GM19035 (cell line): ENCODE measurements around the gene RIMBP2.
"Not testable (repeated sequence)": the region's sequence is repeated elsewhere in the genome, so short reads cannot be mapped to it uniquely, and the experiment has no call there.

Experiments used
- ATAC-seq: cut with Tn5 transposase; IDR thresholded peaks from one replicate; pipeline ENCODE4 v1.9.1; 2021; ENCODE audit not compliant: unreplicated experiment

The RIMBP2 gene

DNA sequence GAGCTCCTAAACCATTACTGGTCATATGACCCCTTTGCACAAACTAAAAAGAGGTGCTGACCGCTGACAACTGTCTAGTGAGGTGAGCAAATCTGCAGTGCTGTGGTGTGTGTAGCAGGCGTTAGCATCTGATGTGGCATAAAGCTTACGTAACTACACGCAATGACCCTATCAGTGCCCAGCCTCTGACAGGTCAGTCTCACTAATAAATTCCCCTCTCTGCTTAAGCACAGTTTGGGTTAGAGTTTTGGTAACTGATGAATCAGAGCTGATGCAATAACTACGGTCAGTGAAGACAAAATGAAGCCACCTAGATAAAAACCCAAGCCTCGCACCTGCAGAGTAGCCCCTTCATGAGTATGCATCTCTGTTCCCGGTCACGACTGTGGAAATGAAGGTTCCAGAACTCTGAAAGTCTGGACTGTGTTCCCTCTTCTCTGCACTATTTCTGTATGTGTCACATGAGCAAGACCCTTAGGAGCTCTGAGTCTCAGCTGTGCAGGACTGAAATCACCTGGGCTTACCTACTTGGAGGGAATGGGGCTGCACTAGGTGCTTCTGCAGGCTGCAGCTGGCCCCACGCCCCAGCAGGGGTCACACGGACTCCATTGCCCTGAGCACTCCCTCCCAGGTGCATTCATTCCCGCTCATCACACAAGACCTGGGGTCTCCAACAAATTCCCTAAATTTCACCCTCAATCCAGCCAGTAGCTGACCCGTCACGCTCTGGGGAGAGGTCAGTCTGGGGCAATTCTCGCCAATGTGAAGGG, 54.4 kb downstream of the RIMBP2 start:
- ATAC-seq = no peak

DNA sequence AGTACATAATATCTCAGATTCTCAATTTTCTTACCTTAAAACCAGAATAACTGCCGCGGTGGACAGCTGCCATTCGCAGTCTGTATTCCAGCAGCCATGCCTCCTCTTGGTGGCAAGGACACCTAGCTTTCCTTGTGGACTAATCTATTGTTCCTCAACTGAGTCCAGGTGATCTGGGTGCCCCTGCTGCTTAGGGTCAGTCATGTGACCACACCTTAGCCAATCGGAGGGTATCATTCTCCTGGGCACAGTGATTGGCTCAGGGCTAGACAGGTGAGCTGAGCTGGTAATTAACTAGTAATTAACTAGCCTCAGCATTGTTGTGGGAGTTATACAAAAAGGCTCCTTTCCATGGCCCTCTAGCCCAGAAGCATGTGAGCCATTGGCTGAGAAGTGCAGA, 55.0 kb downstream of the RIMBP2 start:
- no peak for ATAC-seq

DNA sequence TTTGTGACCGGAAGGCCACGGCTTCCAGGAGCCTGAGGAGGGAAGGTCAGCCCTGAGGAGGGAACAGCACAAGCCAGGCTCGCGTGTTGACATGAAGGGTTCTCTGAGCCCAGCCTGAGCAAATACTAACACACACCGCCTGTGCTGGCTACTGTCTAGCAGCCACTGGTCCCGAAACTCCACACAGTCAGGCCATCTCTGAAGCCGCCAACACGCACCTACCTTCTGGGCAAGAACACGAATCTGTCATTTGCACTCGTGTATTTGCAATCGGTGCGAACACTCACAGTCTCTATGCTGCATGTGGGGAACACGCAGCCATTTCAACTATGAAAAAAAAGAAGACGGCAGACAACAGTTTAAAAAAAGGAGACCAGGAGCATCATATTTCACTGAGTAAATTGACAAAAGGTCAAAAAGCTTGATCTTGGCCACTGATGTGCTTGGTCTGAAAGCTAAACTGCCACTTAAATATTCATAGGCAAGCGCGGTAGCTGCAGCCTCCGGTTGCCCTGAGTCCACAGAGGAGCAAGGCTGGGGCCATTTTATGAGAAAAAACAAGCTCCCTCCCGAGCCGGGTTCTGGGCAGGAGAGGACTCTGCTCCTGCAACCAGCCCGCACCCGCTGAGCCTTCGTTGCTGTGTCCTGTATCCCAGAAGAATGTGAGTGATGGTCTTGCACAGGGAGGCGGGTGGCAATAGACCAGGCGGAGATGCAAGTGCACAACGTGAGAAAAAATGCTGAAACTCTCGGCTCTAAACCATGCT, 57.8 kb downstream of the RIMBP2 start:
- no peak for ATAC-seq

DNA sequence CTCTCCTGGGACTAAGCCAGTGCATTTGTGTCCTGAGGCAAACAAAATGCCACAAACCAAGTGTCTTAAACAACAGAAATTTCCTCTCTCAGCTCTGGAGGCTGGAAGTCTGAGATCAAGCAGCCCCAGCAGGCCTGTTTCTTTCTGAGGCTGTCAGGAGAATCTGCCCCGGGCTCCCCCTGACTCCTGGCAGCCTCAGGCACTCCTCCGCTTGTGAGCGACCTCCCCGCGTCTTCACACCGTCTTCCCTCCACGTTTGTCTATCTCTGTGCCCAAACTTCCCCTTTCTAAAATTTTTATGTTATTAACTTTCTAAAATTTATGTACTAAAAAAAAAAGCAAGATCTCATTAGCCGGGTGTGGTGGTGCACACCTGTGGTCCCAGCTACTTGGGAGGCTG, 59.7 kb downstream of the RIMBP2 start:
- no peak for ATAC-seq

DNA sequence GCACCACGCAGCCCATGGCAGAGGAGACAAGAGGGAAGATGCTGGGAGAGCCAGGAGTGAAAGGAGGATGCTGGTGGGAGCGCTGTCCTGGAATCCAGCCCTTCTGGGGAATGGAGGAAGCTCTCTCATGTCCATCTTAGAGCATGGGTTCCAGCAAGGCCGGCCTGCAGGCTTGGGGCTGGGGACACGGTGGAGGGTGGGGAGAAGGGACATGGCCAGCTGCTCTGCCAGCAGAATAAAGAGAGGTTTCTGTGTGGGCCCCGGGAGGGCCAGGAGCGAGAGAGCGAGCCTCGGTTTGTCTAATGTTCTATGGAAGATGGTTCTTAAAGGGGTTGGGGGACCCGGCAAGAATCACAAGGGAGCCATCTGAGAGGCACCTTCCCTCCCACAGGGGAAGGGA, 60.2 kb downstream of the RIMBP2 start:
- no peak for ATAC-seq

DNA sequence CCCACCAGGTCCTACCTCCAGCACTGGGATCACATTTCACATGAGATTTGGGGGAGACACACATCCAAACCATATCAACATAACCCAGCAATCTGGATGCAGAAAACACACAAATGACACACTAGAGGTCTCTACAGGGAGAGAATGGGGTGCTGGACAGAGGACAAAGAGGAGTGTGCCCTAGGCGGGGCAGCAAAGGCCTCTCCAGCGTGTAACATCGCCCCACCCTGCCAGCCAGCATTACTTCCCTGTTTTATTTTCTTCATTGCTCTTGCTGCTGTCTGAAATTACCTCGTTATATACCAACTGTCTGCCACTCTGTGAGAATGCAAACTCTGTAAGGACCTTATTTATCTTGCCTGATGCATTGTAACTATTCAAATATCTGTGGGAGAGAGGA, 61.1 kb downstream of the RIMBP2 start:
- ATAC-seq = no peak

DNA sequence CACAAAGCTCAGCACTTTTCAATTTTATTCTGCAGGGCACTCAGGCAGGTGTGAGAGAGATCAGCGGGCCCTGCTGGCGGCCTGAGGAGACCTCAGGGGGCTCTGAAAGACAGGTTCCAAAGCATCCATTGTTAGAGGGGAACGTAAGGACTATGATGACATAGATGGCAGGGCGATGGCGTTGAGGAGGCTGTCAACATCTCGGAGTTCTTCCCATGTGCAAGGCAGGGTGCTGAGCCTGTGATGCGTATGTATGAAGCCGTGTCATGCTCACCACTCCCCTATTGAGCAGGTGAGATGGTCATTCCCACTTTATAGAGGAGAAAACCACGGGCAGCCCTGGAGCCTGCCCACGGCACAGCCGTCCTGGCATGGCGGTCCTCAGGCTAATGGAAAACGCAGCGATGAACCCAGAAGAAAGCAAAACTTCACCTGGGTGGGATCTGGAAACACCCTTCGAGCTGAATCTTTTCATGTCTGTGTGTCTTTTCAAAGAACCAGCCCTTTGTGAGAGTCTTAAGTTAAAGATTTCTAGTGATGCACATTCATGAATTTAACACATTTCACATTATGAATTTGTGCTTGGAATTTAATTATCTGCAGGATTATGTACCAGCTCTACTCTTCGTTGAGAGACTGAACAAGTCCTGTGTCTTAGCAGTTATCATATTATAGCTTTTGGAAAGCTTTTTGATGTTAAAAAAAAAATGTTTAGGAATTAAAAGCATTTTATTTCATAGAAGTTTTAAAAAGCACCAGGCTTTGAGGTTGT, 64.7 kb downstream of the RIMBP2 start:
- no peak for ATAC-seq

DNA sequence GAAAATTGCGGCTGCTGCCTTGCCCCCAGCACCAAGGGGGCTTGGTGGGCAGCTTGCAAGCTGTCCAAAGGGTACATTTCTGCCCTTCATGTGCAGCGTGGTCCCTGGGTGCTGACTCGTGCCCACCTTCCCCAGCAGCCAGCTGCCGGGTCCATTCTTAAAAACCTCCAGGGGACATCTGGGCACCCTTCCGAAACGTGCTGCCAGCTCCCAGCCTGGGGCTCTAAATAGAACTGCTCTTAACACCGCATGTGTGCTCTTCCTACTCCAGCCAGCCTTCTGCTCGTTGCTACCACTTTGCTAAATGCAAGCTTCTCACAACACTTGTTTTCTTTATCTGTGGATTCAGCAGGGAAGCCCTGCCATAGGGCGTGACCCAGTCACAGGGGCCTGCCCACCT, 66.0 kb downstream of the RIMBP2 start:
- ATAC-seq = no peak

DNA sequence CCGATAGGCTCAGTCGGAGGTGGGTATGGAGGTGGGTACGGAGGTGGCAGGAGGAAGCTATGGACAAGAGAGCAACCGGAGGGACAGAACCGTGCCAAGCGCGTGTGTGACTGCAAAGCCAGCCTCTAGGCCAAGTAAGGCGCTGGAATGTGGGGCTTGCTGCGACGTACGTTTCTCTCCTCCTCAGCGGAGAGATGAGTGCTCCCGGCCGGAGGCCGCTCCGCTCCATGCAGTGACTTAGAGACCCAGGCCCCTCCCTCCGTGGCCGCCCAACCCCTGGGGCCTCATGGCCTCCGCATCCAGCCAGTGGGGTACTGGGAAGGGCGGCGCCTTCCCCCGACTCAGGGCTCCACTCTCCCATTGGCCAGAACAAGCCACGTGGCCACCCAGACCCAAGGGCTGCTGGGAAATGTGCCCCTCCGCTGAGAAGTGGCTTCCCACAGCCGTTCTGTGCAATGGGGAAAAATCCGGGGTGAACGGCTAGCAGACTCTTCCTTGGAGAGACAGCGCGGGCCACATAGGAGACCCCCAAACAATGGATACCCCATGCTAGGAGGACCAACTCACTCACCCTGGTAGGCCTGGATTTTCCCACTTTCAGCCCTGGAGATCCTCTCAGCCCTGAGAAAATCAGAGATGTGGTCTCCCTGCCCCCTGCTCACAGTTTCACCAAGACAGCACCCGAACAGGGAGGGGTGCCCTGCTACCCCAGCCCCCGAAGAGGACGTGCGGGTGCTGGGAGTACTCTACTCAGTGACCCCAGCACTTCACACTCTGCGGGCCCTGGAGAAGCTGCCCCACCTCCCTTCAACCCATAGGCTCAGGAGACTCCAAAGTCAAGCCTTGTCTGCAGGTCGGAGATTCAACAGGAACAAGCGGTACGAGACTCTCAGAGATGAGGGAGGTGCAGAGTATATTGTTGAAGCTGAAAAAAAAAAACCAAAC, 66.7 kb downstream of the RIMBP2 start:
- no peak for ATAC-seq

DNA sequence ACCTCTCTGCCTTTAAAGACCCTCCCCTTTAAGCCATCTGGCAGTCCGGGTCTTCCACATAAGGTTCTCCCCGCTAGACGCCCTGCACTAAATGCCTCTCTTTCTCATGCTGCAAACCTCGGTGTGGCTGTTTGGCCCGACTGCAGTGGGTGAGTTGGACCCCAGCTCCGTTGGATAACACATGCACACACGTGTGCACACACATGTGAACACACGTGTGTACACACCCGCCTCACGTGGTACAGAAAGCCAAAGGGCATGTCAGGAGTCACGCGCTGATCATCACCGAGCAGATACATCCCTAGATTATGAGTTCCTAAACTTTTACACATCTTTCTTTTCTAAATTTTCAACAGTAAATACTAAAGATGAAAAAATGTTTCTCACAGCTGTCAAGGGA, 68.3 kb downstream of the RIMBP2 start:
- no peak for ATAC-seq

DNA sequence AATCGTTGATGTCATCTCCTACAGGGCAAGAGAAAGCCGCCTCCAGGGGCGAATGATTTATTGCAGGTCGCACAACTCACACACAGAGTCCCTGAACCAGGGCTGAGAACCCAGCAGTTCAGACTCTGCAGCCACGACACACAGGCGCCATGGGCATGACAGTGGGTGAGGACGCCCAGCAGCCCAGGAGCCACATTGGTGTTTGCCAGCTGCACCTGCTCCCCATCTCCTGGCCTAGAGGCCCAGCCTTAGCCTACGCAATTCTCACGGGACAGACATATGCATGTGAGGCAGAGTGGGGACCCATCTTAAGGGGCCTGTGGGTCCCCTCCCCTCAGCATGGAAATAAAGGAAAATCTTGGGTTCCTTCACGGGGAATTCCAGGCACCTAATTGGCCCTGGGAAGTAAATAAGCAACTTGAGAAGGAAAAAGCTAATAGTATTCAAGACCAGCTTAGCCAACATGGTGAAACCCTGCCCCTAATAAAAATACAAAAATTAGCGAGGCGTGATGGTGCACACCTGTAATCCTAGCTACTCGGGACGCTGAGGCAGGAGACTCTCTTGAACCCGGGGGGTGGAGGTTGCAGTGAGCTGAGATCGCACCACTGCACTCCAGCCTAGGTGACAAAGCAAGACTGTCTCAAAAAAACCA, 69.3 kb downstream of the RIMBP2 start:
- ATAC-seq = no peak

DNA sequence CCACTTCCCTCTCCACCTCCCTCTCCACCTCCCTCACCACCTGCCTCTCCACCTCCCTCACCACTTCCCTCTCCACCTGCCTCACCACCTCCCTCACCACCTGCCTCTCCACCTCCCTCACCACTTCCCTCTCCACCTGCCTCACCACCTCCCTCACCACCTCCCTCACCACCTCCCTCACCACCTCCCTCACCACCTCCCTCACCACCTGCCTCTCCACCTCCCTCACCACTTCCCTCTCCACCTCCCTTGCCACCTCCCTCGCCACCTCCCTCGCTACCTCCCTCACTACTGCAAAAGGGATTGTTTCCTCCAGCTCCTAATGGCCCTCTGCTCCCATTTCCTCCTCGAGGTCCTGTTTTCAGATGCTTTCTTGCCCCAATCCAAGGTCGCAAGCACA, 69.9 kb downstream of the RIMBP2 start:
- not testable (repeated sequence) for ATAC-seq

DNA sequence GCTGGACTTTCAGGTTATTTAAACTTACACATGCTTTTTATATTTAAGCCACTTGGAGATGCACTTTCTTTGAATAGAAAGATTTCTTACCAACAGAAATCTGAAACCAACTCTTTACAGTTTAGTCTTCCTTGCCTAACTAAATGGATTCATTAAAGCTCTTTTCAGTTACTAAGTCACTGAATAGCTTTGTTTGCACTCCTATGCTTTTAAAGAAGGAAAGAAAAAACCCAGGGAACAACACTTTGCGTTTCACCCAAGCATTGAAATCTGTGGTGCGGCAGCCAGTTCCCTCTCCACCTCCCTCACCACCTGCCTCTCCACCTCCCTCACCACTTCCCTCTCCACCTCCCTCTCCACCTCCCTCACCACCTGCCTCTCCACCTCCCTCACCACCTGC, 70.3 kb downstream of the RIMBP2 start:
- ATAC-seq = no peak

DNA sequence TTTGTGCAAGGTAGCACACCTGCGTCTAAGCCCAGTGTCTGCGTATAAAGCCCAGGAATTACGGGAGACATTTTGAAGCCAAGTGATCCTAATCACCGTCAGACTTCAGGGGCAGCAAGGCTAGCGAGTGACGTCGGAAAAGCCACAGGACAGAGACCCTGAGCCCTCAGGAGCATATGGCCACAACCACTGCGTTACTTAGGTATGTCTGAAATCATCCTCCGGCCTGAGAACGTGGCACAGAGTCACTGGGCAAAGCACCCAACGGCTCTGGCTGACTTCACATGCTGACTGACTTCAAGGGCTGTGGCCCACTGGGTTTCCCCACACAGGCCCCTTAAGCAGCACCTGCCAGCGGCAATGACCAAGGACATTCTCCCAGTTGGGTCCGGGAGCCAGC, 71.5 kb downstream of the RIMBP2 start:
- ATAC-seq = no peak

DNA sequence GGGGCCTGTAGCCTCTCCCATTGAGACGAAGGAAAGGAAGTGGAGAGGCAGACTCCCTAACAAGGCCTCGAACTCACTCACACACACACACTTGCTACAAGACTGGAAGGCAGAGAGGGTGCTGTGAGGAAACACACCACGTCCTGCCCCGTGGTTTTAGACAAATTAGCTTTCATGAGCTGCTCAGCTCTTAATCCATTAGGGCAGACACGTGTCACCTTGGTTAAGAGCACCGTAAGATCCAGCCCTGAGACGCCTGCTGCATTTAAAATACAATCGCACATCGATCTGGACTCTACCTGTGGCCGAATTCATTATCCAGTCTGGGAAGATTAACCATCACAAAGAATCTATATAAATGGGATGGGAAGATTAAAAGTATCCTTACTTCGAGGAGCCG, 72.0 kb downstream of the RIMBP2 start:
- no peak for ATAC-seq

DNA sequence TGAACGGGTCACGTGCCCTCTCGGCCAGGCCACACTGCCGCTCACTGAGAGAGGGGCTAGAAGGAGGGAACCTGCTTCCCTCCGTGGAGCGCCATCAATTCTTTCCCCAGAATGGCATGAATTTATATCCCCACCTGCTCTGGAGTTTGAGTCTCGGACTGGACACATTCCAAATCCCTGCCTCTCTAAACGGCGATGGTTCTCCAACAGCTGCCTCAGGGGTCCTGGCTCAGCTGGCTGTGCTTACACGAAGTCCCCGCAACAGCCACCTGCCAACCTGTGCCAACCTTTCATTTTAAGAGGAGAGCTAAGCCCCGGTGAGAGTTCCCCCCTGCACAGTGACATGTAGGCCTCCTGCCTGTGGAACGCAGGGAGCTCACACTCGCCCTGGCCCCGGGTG, 73.2 kb downstream of the RIMBP2 start:
- ATAC-seq = no peak

DNA sequence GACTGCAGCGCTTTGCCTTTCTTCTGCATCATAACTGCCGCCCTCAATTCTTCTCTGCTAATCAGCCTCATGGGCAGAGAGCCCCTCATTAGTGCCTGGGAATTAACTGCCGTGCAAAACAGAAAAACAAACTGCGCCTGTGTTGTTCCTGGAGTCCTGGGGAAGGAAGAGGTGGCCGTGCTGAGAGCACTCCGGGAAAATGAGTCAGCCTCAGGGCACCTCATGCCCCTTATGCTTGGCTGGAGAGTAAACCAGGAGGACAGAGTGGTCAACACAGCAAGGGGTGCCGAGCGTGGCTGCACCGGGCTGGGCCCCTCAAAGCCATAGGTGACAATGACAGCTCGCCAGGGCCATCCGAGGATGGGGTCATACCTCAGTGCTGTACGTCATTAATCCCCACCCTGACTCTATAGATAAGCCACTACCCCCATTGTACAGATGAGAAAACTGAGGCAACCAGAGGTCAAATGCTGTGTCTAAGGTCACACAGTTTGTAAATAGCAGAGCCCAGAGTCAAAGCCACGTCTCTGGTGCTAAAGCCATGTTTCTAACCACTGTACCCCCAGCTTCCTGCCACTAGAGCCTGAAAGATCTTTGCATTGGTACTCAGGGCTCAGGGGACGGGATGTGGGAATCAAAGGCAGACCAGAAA, 74.4 kb downstream of the RIMBP2 start:
- no peak for ATAC-seq

DNA sequence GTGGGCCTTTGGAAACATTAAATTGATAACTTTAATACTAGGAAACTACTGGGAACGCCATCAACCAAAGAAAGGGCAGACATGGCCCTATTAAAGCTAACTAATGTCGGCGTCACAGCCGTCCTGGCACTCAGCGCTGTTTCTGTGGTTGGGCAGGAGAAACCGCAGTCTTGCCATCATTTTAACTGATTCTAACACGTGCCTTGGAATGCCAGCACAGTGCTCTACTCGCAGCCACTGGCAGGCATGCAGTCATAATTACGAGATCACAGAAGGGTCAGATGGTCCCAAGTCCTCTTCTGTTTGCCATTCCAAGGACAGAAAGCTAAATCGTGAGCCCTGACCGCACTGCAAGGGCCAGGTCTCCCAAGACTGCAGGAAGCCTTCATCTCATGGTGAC, 75.2 kb downstream of the RIMBP2 start:
- no peak for ATAC-seq

DNA sequence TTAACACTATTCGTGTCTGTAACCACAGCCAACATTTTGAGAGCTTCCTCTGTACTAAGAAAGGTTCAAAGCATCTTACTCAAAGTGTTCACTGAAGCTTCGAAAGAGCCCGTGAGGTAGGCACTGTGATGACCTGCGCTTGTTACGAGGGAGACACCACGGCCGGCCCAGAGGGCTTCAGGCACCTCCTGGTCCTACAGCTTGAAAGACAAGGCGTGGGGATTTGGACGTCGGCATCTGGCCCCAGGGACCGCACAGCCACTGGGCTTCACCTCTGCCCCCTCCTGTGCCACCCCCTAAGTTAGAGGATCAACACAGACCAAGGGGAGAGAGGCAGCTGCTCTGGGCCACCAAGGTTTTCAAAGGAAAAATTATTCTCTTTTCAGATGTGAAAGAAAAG, 75.6 kb downstream of the RIMBP2 start:
- no peak for ATAC-seq
